Measurements from ENCODE around the gene SMG6.

GRCh38 chr17:2223617-2223927 lies 80.0 kb downstream of the SMG6 start:
- TF ChIP-seq CTCF (tag by site-specific recombination; IDR thresholded peaks at IDR 0.05), result no peak
- no peak for TF ChIP-seq ATF2 (tag by site-specific recombination; IDR thresholded peaks at IDR 0.05; ENCODE audit: low read depth)
- TF ChIP-seq KLF16 (tag by site-specific recombination; IDR thresholded peaks at IDR 0.05), result no peak
